Activated T-helper 2 cell treated with anti-CD3 and anti-CD28 coated beads, Interferon-gamma antibody, Interleukin-2, Interleukin-4, amounts not matched to agents 10 μg/mL and 5 μg/mL and 100 μg/mL, durations not matched to agents 14 hours and 24 hours and 36 hours (primary cell): ENCODE data around the gene NFXL1. TPM values are rescaled to one million over a fixed set of nuclear protein-coding genes. Genes with fewer than 3 reads are reported as not detected.

Source experiments
- DNase-seq: peaks from one replicate; pipeline ENCODE4 v3.0.0; 2021; ENCODE audit warnings: low spot score
- H3K27ac Mint-ChIP-seq: one replicate; pipeline ENCODE4 v1.8.0; 2021; ENCODE audit warnings: mixed read lengths
- H3K27me3 Mint-ChIP-seq: one replicate; pipeline ENCODE4 v1.8.0; 2021; ENCODE audit warnings: low read depth, mixed read lengths
- H3K36me3 Mint-ChIP-seq: one replicate; pipeline ENCODE4 v1.8.0; 2021; ENCODE audit warnings: low read depth, mixed read lengths
- H3K4me1 Mint-ChIP-seq: one replicate; pipeline ENCODE4 v1.8.0; 2021; ENCODE audit warnings: low read depth, mixed read lengths
- H3K4me3 Mint-ChIP-seq: one replicate; pipeline ENCODE4 v1.8.0; 2021; ENCODE audit warnings: low read depth, mild to moderate bottlenecking, moderate library complexity, mixed read lengths
- H3K9me3 Mint-ChIP-seq: one replicate; pipeline ENCODE4 v1.8.0; 2021; ENCODE audit warnings: mixed read lengths
- intact Hi-C: fragments of 100-400 bp; cut with micrococcal nuclease; formaldehyde crosslinking; loops from one replicate; pipeline ENCODE4 v1.15.1; 2023
- total RNA-seq: library from RNA; stranded (reverse); gene quantifications from 2 replicates; pipeline ENCODE4 v1.2.3, GENCODE V29; 2022

Gene NFXL1
- total RNA-seq, 1 donor from 2014 or later, result 11.9 TPM

DNA sequence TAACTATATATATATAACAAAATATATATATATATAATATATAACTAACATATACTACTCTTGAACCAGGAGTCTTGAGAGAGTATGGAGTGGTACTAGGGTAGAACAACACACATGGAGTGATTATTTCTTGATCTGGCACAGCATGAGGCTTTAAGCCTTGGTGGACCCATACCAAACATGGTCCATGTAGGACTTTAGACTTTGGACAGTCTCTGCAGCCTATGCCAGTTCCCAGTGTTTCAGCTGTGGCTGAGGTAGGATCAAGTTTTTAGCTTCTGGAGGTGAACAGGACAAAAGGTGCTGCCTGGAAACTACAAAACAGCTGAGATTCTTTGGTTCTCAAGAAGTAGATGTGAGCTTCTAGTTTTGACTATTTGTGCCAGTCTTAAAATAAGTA is 97.1 kb downstream of the NFXL1 start:
- Mint-ChIP-seq H3K4me3 (no peak overlapping the region), H3K27me3 (peaks cover 17% of the 10 kb centered on the region), H3K36me3 (no peaks in the 10 kb centered on the region), H3K4me1 (peaks cover 5% of the 10 kb centered on the region), H3K9me3 (no peaks in the 10 kb centered on the region), H3K27ac (no peak overlapping the region)
- intact Hi-C loops, result no loop called here
- DNase-seq, result no peak

DNA sequence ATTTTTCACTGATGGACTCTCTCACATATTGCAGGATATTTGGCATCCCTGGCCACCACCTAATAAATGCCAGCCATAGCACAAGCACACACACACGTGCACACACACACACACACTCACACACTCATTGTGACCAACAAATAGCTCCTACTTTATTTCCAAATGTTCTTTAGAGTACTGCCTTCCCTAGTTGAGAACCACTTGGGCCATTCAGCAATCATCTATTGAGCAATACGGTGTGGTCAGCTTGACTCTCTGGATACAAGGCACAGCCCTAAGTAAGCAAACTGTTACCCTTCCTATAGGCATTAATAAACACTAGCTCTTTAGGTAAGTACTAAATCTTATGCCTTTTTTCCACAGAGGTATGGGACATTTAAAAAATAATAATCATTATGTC is 97.6 kb downstream of the NFXL1 start:
- Mint-ChIP-seq H3K4me3 (no peak overlapping the region), H3K27ac (no peak overlapping the region), H3K9me3 (no peaks in the 10 kb centered on the region), H3K36me3 (no peaks in the 10 kb centered on the region), H3K4me1 (peaks cover 5% of the 10 kb centered on the region), H3K27me3 (peaks cover 15% of the 10 kb centered on the region)
- intact Hi-C loops, result no loop called here
- no peak for DNase-seq

DNA sequence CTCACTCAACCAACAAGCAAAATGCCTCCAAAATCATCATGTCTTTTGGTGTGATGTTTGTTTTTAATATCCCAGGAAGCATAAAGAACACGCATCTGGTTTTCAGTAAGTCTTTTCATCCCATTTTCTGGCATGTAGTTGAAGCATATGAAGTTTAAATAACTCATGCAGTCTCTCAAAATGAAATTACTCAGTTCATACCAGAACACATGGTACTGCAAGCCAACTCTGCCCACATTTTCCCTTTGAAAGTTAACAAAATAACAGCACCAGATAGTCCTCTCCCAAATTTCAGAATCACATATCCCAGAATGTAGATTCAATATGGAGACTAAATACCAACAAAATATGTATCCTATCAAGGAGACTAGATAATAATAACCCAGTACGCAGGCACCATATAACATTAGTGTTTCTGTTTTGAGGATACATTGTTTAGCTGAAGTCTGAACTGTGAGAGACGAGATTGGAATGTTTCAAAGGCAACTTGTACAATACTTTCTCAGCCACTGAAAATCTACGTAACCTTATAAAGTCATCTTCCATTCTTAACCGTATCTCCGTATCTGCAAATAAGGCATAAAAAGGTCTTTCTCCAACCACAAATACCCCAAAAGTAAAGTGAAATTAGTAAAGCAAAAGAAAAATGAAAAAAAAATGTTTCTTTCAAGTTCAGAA is 99.6 kb downstream of the NFXL1 start:
- Mint-ChIP-seq H3K4me3 (no peak overlapping the region), H3K36me3 (no peaks in the 10 kb centered on the region), H3K27ac (no peak overlapping the region), H3K9me3 (no peaks in the 10 kb centered on the region), H3K27me3 (peaks cover 15% of the 10 kb centered on the region), H3K4me1 (peaks cover 4% of the 10 kb centered on the region)
- intact Hi-C loops, result no loop called here
- no peak for DNase-seq

DNA sequence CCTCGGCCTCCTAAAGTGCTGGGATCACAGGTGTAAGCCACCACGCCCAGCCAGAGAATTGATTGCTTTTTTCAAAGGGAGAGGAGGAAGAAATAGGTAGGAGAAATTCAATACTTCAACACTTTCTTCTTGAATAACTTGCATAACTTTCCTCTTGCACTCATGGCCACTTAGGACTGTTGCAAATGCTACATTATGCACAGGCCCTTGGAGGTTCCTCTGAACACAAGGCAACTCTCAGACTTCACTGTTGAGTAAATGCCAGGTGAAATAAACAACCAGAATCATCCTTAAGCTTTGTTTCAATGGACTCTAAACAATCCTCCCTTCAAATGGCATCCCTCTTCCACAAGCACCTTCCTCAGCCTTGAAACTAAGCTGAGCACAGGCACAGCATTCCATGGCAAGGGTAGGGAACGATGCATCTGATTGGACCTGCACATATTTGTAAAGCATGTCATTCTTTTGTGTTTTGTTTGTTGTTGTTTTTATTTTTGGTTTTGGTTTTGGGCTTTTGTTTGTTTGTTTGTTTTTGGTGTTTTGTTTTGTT is 104.7 kb downstream of the NFXL1 start:
- Mint-ChIP-seq H3K27me3 (peaks cover 7% of the 10 kb centered on the region), H3K27ac (no peak overlapping the region), H3K36me3 (no peaks in the 10 kb centered on the region), H3K9me3 (no peaks in the 10 kb centered on the region), H3K4me1 (no peaks in the 10 kb centered on the region), H3K4me3 (no peak overlapping the region)
- intact Hi-C loops, result no loop called here
- DNase-seq, result no peak

DNA sequence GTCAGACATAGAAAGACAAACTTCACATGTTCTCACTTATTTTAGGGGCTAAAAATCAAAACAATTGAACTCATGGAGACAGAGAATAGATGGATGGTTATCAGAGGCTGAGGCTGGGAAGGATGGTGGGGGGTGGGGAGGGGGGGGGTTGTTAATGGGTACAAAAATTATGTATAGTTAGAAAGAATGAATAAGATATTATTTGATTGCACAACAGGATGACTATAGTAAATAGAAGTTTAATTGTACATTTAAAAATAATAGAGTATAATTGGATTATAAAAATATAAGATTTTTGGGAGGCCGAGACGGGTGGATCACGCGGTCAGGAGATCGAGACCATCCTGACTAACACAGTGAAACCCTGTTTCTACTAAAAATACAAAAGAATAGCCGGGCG is 109.8 kb downstream of the NFXL1 start:
- intact Hi-C loops, result no loop called here
- Mint-ChIP-seq H3K4me1 (no peaks in the 10 kb centered on the region), H3K4me3 (no peak overlapping the region)

DNA sequence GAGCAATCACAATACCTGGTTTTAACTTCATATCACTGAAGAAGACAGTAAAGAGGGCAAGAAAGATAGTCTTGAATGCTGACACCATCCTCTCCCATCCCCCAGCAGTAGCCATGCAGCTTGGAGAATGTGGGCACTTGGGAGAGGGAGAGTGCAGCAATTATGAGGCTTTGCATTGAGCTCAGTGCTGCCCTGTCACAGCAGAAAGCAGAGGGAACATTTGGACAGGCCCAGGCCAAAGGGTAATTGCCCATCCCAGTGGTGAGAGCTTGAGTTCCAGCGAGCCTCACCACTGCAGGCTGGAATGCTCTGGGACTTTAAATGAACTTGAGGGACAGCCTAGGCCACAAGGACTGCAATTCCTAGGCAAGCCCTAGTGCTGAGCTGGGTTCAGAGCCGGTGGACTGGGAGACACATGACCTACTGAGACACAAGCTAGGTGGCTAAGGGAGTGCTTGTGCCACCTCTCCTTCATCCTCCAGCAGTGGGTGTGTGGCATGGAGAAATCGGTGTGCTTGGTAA is 112.8 kb downstream of the NFXL1 start:
- intact Hi-C loops, result no loop called here
- H3K27ac Mint-ChIP-seq, result no peak overlapping the region
- H3K4me1 Mint-ChIP-seq, result no peaks in the 10 kb centered on the region
- H3K4me3 Mint-ChIP-seq, result no peak overlapping the region
- no peaks in the 10 kb centered on the region for H3K9me3 Mint-ChIP-seq
- no peak for DNase-seq
- peaks cover 3% of the 10 kb centered on the region for H3K27me3 Mint-ChIP-seq
- no peaks in the 10 kb centered on the region for H3K36me3 Mint-ChIP-seq

More for the DNA sequence above, 109.8 kb downstream of the NFXL1 start:
- Mint-ChIP-seq H3K9me3 (no peaks in the 10 kb centered on the region), H3K36me3 (no peaks in the 10 kb centered on the region), H3K27me3 (no peaks in the 10 kb centered on the region), H3K27ac (no peak overlapping the region)
- no peak for DNase-seq

DNA sequence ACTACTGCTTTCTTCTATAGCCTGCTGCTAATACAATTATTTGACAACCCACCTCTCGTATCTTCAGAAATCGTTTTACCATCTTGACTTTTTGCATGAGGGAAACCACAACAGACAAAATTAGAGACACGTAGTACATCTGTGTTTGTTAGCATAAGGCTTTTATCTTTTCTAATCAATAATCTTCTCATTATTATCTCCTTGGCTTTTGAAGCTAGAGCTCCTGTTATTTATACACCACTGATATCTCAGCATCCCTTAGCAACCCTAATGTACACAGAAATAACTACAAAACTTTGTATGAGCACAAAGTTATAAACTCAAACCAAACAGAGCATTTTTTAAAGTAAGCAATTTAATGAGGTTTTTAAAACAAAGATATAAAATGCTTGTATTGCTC is 116.2 kb downstream of the NFXL1 start:
- Mint-ChIP-seq H3K36me3 (no peaks in the 10 kb centered on the region), H3K9me3 (no peaks in the 10 kb centered on the region), H3K4me1 (no peaks in the 10 kb centered on the region), H3K27me3 (peaks cover 9% of the 10 kb centered on the region), H3K27ac (no peak overlapping the region), H3K4me3 (no peak overlapping the region)
- DNase-seq, result no peak
- intact Hi-C loops, result no loop called here

Other genes starting within 250 kb of the NFXL1 start
- gene CORIN, start 76.5 kb downstream of the NFXL1 start, total RNA-seq, result 0.30 and 0.32 TPM in 2 replicates
- gene CNGA1, start 102.1 kb upstream of the NFXL1 start, total RNA-seq, result not detected in 2 replicates
- 0.82 and 1.4 TPM in 2 replicates for gene NIPAL1, start 102.2 kb upstream of the NFXL1 start, total RNA-seq
- gene TXK, start 219.7 kb upstream of the NFXL1 start, total RNA-seq, result 0.76 and 1.8 TPM in 2 replicates